Breast epithelium (tissue), 3 donors: ENCODE results near the gene SEC24A.

Experiments used
- CTCF ChIP-seq, 3 donors: fragments of 450-650 bp; IDR thresholded peaks; one replicate each; pipeline ENCODE4 v1.5.1; 2016 to 2017; ENCODE audit warnings: antibody characterized with exemption in 3 of 3, mild to moderate bottlenecking in 3 of 3, moderate library complexity in 3 of 3
- POLR2A ChIP-seq: fragments of 450-650 bp; IDR thresholded peaks from one replicate; pipeline ENCODE4 v1.6.1; 2016; ENCODE audit warnings: antibody characterized with exemption, mild to moderate bottlenecking, moderate library complexity
- POLR2AphosphoS5 ChIP-seq, 3 donors: sonication (generic); formaldehyde crosslinking; IDR thresholded peaks; one replicate each; pipeline ENCODE4 v1.6.1; 2017; ENCODE audit warnings: antibody characterized with exemption in 3 of 3

GRCh38 chr5:134777366-134777765 is 128.8 kb downstream of the SEC24A start:
- TF ChIP-seq CTCF (IDR thresholded peaks at IDR 0.05) (no peak), POLR2A (no peak), POLR2AphosphoS5 (IDR thresholded peaks at IDR 0.05) (no peak)
